Lower lobe of right lung (tissue), 2 donors: ENCODE measurements around the gene PLXNA2. TPM values are rescaled to one million over a fixed set of nuclear protein-coding genes. Genes with fewer than 3 reads are reported as not detected.

ENCODE experiments used
- ATAC-seq, 2 donors: fragments of 200-7000 bp; cut with Tn5 transposase; one replicate each; pipeline ENCODE4 v1.9.1; 2020 to 2022; ENCODE audit warnings: mild to moderate bottlenecking in 2 of 2, moderate library complexity in 2 of 2
- DNase-seq: peaks from one replicate; pipeline ENCODE4 v3.0.0-alpha.2; 2020
- H3K27ac ChIP-seq: fragments of 200-600 bp; one replicate; pipeline ENCODE4 v1.8.0; 2022
- H3K27me3 ChIP-seq: fragments of 200-600 bp; one replicate; pipeline ENCODE4 v1.8.0; 2022; ENCODE audit warnings: low read depth
- H3K36me3 ChIP-seq: fragments of 200-600 bp; one replicate; pipeline ENCODE4 v1.8.0; 2022; ENCODE audit warnings: mild to moderate bottlenecking
- H3K4me1 ChIP-seq: fragments of 200-600 bp; one replicate; pipeline ENCODE4 v1.8.0; 2022
- H3K4me3 ChIP-seq: fragments of 200-600 bp; one replicate; pipeline ENCODE4 v1.8.0; 2022; ENCODE audit warnings: mild to moderate bottlenecking
- H3K9me3 ChIP-seq: fragments of 200-600 bp; one replicate; pipeline ENCODE4 v1.8.0; 2022
- intact Hi-C: fragments of 100-400 bp; cut with DNase I; formaldehyde crosslinking; loops from one replicate; pipeline ENCODE4 v1.11.0; 2022
- total RNA-seq: library from RNA; stranded (reverse); fragmentation: NEBNext Ultra II Directional; extraction: Animal tissue kit (Norgen Biotek cat#: 25700); gene quantifications from one replicate; pipeline ENCODE4 v1.2.1, GENCODE V29; 2021
- TF ChIP-seq, protein P1 (sequence below): fragments of 200-600 bp; IDR thresholded peaks from one replicate; pipeline ENCODE4 v1.8.0; 2022; ENCODE audit warnings: antibody characterized with exemption, mild to moderate bottlenecking
- donor health status: DM: no; HTN: yes; CAD: no; lungs with severe emphysema.

Gene PLXNA2
- total RNA-seq, 1 donor from 2014 or later = 83.9 TPM

GRCh38 chr1:208211921-208212843 lies 32.0 kb downstream of the PLXNA2 start:
- ATAC-seq = no peak
- TF ChIP-seq, protein P1, sequence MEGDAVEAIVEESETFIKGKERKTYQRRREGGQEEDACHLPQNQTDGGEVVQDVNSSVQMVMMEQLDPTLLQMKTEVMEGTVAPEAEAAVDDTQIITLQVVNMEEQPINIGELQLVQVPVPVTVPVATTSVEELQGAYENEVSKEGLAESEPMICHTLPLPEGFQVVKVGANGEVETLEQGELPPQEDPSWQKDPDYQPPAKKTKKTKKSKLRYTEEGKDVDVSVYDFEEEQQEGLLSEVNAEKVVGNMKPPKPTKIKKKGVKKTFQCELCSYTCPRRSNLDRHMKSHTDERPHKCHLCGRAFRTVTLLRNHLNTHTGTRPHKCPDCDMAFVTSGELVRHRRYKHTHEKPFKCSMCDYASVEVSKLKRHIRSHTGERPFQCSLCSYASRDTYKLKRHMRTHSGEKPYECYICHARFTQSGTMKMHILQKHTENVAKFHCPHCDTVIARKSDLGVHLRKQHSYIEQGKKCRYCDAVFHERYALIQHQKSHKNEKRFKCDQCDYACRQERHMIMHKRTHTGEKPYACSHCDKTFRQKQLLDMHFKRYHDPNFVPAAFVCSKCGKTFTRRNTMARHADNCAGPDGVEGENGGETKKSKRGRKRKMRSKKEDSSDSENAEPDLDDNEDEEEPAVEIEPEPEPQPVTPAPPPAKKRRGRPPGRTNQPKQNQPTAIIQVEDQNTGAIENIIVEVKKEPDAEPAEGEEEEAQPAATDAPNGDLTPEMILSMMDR = no peak
- Histone ChIP-seq H3K36me3 (peaks cover 48% of the 10 kb centered on the region), H3K4me3 (no peak overlapping the region), H3K27ac (peak overlapping the region; percentile 2), H3K27me3 (no peaks in the 10 kb centered on the region), H3K9me3 (no peaks in the 10 kb centered on the region), H3K4me1 (peaks cover 77% of the 10 kb centered on the region)
- DNase-seq = no peak
- intact Hi-C loops = no loop called here

DNA sequence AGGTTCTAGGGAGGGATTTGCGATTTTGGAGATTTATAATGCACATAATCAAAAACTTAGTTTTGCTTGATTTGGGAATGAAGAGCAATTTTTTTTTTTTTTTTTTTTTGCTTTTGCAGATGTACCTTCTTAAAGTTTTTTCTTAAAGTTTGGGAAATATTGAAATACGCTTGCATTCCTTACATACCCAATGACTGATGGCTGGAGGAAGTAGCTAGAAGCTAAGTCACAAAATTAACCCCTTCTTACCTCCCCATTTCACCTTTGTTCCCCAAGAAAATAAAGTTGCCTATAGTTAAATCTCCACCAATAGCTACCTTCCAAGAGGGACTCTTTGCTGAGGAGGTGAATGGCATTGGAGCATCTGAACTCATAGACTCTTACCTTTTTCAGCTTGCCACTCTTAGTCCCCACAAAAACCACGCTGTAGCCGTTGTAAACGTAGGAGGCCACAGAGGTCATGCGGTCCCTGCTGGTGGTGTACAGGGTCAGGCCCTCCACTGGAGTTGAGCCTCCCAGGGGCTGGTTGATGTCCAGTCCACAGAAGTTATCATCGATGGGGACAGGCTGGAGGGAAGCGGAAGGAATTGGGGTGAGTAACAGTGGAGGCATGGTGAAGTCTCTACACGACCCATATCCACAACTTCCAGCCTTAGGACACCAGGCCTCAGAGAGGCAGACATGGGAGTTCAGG lies 34.1 kb downstream of the PLXNA2 start:
- TF ChIP-seq, protein P1 = no peak
- H3K36me3 ChIP-seq = peaks cover 38% of the 10 kb centered on the region
- no peak overlapping the region for H3K4me3 ChIP-seq
- no peaks in the 10 kb centered on the region for H3K9me3 ChIP-seq
- ATAC-seq = no peak
- peak overlapping the region; percentile 82 for H3K27ac ChIP-seq
- DNase-seq = no peak
- intact Hi-C loops = no loop called here
- H3K4me1 ChIP-seq = peaks cover 87% of the 10 kb centered on the region
- H3K27me3 ChIP-seq = no peaks in the 10 kb centered on the region

- Histone ChIP-seq H3K9me3 (no peaks in the 10 kb centered on the region), H3K36me3 (peaks cover 34% of the 10 kb centered on the region), H3K4me1 (peaks cover 87% of the 10 kb centered on the region), H3K4me3 (no peak overlapping the region), H3K27ac (peak overlapping the region; percentile 82), H3K27me3 (no peaks in the 10 kb centered on the region)
- no peak for DNase-seq
- intact Hi-C loops = no loop called here
- TF ChIP-seq, protein P1 = no peak
- ATAC-seq = no peak
Measured at GRCh38 chr1:208209286-208209685, 34.9 kb downstream of the PLXNA2 start.

DNA sequence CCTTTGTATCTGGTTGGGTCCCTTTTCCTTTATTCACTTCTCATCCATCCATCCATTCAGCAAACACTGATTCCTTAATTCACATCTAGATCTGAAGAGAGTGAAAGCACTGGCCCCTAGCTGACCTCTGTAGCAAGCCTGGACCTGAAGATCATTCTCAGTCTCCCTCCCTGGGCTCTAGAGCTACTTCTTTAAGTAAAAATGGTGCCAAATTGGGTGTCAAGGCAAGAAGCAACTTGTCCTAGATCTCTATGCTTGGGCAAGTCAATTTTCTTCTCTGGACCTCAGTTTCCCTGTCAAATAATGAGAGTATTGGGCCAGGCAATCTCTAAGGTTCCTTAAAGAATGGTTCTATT lies 36.1 kb downstream of the PLXNA2 start:
- Histone ChIP-seq H3K4me3 (no peak overlapping the region), H3K9me3 (no peaks in the 10 kb centered on the region), H3K27me3 (no peaks in the 10 kb centered on the region), H3K36me3 (peaks cover 34% of the 10 kb centered on the region), H3K4me1 (peaks cover 87% of the 10 kb centered on the region), H3K27ac (peak overlapping the region; percentile 82)
- intact Hi-C loops = no loop called here
- DNase-seq (no peak), ATAC-seq (no peak)
- TF ChIP-seq, protein P1 = no peak

DNA sequence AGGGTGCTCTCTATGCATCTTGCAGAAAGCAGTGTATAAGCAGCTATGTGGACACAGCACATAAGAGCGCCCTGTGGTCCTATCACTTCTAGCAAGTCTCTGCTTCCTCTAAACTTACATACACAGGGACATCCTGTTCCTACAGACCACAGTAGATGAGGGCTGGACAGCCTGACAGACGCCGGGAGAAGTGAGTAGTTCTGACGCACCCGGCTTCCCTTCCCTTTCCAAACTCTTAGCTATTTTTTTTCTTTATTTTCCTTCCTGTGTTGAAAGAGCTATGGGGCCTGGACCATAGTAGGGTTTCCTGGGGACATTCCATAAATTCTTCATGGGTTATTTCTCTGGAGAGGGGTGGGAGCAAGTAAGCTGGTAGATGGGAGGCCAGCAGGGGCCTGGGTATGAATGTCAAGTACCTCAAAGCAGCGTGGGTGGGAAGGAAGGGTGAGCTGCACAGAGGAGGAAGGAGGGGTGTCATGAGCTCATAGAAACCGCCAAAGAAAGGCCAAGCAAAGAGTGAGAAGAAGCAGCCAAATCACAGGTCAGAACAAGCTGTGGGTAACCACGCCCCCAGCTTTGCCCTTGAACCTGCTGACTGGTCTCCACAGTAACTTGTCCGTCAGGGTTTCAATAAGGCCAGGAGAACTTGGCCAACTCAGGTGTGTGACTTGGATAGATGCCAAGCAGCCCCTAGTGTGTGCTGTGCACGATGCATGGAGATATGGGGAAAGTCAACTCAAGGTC lies 36.6 kb downstream of the PLXNA2 start:
- DNase-seq (peak; percentile 88), ATAC-seq (peak; percentile 85 to 91)

More for the DNA sequence above, 36.6 kb downstream of the PLXNA2 start:
- intact Hi-C loops = no loop called here
- Histone ChIP-seq H3K27me3 (no peaks in the 10 kb centered on the region), H3K9me3 (no peaks in the 10 kb centered on the region), H3K4me1 (peaks cover 87% of the 10 kb centered on the region), H3K36me3 (peaks cover 34% of the 10 kb centered on the region), H3K4me3 (no peak overlapping the region), H3K27ac (peak overlapping the region; percentile 82)
- TF ChIP-seq, protein P1 = no peak
